Adipocyte (in vitro differentiated cells): ENCODE data around the gene PNLDC1.

Experiments used
- DNase-seq: peaks from one replicate; pipeline ENCODE4 v3.0.0-alpha.2; 2015; ENCODE audit warnings: low read depth
- H3K27me3 ChIP-seq: replicated peaks from 2 replicates; pipeline ENCODE4 v1.7.0; 2013; ENCODE audit warnings: mild to moderate bottlenecking, low read length, moderate library complexity; ENCODE audit not compliant: control insufficient read depth, insufficient read depth
- H3K36me3 ChIP-seq: 2 replicates; pipeline ENCODE4 v1.7.0; 2013; ENCODE audit warnings: low read length, mild to moderate bottlenecking, moderate library complexity; ENCODE audit not compliant: control insufficient read depth, insufficient read depth, severe bottlenecking
- H3K4me1 ChIP-seq: 2 replicates; pipeline ENCODE4 v1.7.0; 2013; ENCODE audit warnings: mild to moderate bottlenecking, low read length, moderate library complexity; ENCODE audit not compliant: control insufficient read depth, insufficient read depth
- H3K4me3 ChIP-seq: 2 replicates; pipeline ENCODE4 v1.7.0; 2013; ENCODE audit warnings: mild to moderate bottlenecking, low read length, moderate library complexity
- H3K9ac ChIP-seq: 2 replicates; pipeline ENCODE4 v1.7.0; 2013; ENCODE audit warnings: mild to moderate bottlenecking, low read length, moderate library complexity
- H3K9me3 ChIP-seq: 2 replicates; pipeline ENCODE4 v1.7.0; 2013; ENCODE audit warnings: mild to moderate bottlenecking, low read length, moderate library complexity; ENCODE audit not compliant: control insufficient read depth

The PNLDC1 gene

DNA sequence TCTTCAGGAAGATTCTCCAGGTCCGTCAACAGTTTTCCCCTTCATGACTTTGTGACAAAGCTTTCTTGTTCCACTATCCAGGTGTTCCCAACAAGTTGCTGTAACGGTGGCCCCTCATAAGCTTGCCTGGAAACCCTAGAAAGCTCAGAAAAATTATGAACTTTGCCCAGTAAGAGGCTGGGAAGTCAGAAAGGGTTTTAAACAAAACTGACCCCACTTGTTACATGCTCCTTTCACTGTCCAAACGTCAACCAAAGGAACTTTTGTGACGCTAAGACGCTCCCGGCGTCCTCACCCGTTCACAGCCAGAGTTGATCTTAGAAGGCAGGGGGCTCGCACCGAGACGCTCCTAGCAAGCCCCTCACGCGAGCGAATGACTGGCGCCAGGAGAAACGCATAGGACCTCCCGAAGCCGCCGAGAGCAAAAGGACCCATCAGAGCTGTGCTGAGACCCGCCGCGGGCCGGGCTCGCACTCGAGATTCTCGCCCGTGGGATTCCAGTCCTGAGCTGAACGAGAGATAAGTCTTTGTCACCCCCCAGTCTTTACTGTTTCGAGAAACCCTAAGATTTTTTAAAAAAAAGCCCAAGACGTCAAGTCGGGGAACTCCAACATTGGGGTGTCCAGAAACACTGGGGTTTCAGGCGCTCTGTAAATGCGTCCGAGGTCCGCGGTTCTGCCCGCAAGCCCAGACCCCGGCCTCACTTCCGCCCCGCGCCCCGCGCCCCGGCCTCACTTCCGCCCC is 38.8 kb upstream of the PNLDC1 start:
- H3K27me3 ChIP-seq, result no peaks in the 10 kb centered on the region
- peaks cover 33% of the 10 kb centered on the region for H3K4me1 ChIP-seq
- H3K9ac ChIP-seq, result peak overlapping the region; percentile 95
- peaks cover 57% of the 10 kb centered on the region for H3K36me3 ChIP-seq
- H3K4me3 ChIP-seq, result peak overlapping the region; percentile 90
- no peaks in the 10 kb centered on the region for H3K9me3 ChIP-seq
- DNase-seq, result no peak

DNA sequence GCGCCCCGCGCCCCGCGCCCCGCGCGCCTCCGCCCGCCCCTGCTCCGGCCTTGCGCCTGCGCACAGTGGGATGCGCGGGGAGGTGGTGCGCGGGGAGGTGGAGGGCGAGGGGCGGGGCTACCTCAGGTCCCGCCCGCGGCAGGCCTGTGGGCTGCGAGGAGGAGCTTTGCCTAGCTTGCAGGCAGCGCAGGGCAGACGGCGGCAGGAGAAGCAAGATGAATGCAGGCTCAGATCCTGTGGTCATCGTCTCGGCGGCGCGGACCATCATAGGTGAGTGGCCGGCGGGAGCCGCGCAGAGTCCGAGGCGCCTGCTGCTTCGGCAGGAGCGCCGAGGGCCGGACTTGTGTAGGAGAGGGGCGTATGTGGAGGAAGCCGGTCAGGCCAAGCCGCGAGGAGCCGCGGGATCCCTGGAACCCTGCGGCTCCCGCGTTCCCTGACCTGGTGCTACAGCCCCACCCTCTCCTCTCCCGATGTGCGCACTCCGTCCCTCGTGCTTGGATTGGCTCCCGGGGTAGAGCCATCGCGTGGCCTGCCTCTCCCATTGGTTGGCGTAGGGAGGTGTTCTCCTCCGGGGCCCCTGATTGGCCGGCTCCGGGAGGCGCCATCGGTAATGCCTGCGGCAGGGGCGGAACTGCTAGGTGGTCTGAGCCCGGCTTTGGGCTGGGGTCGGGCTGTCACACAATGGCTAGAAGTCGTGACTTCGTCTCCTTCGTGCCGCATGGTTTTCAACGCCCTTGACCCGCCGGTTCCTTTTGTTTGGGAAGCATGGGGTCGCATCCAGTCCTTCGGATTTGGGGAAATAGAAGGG is 38.0 kb upstream of the PNLDC1 start, which contains the start of gene ACAT2:
Gene ACAT2 (plus strand): TSS at position 173 of the 808 bp plus-strand sequence. CDS start 43 bp downstream, at position 216.
- Histone ChIP-seq H3K9ac (peak within 1 kb of the TSS; percentile 95), H3K4me3 (peak within 1 kb of the TSS; percentile 90), H3K4me1 (peaks cover 33% of the 10 kb centered on the region), H3K27me3 (no peaks in the 10 kb centered on the region), H3K36me3 (peaks cover 57% of the 10 kb centered on the region), H3K9me3 (no peaks in the 10 kb centered on the region)
- peak; percentile 98 for DNase-seq

DNA sequence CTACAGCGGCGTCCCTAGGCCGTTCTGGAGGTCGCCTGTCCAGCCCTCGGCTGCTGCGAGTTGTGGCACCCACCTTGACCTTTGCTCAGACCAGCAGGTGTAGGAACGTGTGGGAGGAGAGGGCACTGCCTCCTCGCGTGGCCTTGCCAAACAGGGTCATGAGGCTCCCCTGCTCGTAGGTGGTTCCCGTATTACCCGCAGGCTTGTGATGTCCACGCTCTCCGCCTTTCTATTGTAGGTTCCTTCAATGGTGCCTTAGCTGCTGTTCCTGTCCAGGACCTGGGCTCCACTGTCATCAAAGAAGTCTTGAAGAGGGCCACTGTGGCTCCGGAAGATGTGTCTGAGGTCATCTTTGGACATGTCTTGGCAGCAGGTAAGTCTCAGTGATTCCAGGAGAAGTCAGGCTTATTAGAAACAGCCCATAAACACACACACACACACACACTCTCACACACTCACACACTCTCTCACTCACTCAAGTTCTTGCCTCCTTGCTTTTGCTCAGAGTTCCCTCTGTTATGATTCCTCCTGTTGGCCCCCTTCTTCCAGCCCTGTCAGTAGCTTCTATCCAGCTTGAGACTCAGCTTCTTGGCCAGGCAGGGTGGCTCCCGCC is 37.3 kb upstream of the PNLDC1 start:
- H3K36me3 ChIP-seq, result peaks cover 57% of the 10 kb centered on the region
- H3K4me1 ChIP-seq, result peaks cover 33% of the 10 kb centered on the region
- H3K27me3 ChIP-seq, result no peaks in the 10 kb centered on the region
- peak overlapping the region; percentile 94 for H3K9ac ChIP-seq
- peak overlapping the region; percentile 90 for H3K4me3 ChIP-seq
- no peak for DNase-seq
- H3K9me3 ChIP-seq, result no peaks in the 10 kb centered on the region

DNA sequence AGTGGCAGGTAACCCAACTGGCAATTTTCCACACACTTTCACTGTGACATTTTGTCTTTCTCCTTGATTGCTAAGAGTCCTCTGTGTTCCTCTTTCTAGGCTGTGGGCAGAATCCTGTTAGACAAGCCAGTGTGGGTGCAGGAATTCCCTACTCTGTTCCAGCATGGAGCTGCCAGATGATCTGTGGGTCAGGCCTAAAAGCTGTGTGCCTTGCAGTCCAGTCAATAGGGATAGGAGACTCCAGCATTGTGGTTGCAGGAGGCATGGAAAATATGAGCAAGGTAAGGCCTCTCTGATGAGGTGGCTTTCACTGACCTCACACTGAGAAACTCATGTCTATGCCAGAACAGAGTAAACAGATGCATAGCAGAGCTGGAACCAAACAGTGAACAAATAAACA is 33.2 kb upstream of the PNLDC1 start:
- Histone ChIP-seq H3K4me1 (peaks cover 10% of the 10 kb centered on the region), H3K36me3 (peaks cover 87% of the 10 kb centered on the region), H3K9me3 (no peaks in the 10 kb centered on the region), H3K9ac (no peak overlapping the region), H3K27me3 (no peaks in the 10 kb centered on the region), H3K4me3 (no peak overlapping the region)
- peak; percentile 7 for DNase-seq

DNA sequence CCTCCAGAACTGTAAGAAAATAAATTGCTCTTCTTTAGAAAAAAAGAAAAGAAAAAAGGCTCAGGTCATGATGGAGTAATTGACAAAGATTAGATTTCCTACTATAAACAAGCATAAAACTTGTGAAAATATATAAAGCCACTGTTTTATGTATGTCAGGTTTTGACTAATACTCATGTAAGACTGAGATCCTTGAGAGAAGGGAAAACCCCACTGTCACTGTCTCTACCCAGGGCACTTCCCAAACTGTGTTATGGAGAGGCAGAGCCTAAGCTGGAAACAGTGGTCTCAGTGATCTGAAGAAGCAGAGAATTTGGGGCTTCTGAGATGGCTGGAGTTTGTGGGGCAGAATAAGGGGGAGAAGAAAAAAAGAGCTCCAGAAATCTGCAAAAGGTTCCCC is 30.6 kb upstream of the PNLDC1 start:
- H3K4me3 ChIP-seq, result no peak overlapping the region
- no peaks in the 10 kb centered on the region for H3K9me3 ChIP-seq
- peaks cover 98% of the 10 kb centered on the region for H3K36me3 ChIP-seq
- H3K4me1 ChIP-seq, result no peaks in the 10 kb centered on the region
- no peak for DNase-seq
- H3K9ac ChIP-seq, result no peak overlapping the region
- H3K27me3 ChIP-seq, result no peaks in the 10 kb centered on the region

DNA sequence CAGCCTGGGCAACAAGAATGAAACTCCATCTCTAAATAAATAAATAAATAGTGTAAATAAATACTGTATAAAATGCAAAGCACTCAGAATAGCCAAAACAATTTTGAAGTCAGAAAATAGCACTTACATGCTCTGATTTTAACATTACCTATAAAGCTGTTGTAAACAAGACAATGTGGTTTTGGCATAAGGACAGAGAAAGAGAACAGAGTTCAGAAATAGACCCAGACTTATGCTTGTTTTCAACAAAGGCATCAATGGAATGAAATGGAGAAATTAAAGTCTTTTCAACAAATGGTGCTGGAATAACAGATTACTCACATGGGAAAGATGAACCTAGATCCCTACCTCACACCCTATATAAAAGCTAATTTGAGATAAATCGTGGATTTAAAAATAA is 27.9 kb upstream of the PNLDC1 start:
- Histone ChIP-seq H3K4me3 (no peak overlapping the region), H3K36me3 (peaks cover 99% of the 10 kb centered on the region)
- no peak for DNase-seq

DNA sequence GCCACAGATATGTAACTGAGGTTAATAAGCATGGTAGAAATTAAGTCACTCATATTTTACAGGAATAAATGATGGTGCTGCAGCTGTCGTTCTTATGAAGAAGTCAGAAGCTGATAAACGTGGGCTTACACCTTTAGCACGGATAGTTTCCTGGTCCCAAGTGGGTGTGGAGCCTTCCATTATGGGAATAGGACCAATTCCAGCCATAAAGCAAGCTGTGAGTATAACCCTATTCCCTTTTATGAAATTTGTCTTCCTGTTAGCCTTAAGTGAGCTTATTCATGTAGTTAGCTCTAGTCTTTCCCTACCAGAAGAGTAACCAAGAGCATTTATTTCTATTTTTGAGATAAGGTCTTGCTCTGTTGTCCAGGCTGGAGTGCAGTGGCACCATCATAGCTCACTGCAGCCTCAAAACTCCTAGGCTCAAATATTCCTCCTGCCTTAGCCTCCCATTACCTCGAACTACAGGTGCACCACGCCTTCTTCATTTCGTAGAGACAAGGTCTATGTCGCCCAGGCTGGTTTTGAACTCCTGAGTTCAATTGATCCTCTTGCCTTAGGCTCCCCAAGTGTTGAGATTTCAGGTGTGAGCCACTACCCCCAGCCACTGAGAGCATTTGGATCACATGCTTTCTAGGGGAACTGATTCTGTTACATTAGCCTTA is 22.7 kb upstream of the PNLDC1 start:
- H3K36me3 ChIP-seq, result peaks cover 100% of the 10 kb centered on the region
- no peak overlapping the region for H3K4me3 ChIP-seq
- H3K27me3 ChIP-seq, result no peaks in the 10 kb centered on the region
- H3K9me3 ChIP-seq, result no peaks in the 10 kb centered on the region
- no peaks in the 10 kb centered on the region for H3K4me1 ChIP-seq
- no peak for DNase-seq
- no peak overlapping the region for H3K9ac ChIP-seq

More for the DNA sequence above, 27.9 kb upstream of the PNLDC1 start:
- Histone ChIP-seq H3K27me3 (no peaks in the 10 kb centered on the region), H3K9ac (no peak overlapping the region), H3K9me3 (no peaks in the 10 kb centered on the region), H3K4me1 (no peaks in the 10 kb centered on the region)

DNA sequence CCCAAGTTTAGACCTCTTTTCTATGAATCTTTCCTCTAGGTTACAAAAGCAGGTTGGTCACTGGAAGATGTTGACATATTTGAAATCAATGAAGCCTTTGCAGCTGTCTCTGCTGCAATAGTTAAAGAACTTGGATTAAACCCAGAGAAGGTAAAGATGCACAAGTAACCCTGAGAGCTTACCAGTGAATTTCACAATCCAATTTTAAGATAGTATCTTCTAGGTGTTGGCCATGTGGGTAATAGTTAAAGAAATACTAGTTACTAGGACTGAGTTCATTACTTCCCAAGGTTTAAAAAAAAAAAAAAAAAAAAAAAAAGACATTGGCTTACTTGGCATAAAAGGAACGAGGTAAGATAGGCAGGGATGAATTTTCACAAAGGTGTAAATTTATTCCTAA is 21.9 kb upstream of the PNLDC1 start:
- H3K27me3 ChIP-seq, result no peaks in the 10 kb centered on the region
- peaks cover 100% of the 10 kb centered on the region for H3K36me3 ChIP-seq
- no peaks in the 10 kb centered on the region for H3K9me3 ChIP-seq
- no peak overlapping the region for H3K9ac ChIP-seq
- no peak for DNase-seq
- no peak overlapping the region for H3K4me3 ChIP-seq
- no peaks in the 10 kb centered on the region for H3K4me1 ChIP-seq

GRCh38 chr6:159778542-159779103 is 21.5 kb upstream of the PNLDC1 start:
- Histone ChIP-seq H3K27me3 (no peaks in the 10 kb centered on the region), H3K4me1 (no peaks in the 10 kb centered on the region), H3K9ac (no peak overlapping the region), H3K4me3 (no peak overlapping the region), H3K36me3 (peaks cover 100% of the 10 kb centered on the region), H3K9me3 (no peaks in the 10 kb centered on the region)
- DNase-seq, result no peak

DNA sequence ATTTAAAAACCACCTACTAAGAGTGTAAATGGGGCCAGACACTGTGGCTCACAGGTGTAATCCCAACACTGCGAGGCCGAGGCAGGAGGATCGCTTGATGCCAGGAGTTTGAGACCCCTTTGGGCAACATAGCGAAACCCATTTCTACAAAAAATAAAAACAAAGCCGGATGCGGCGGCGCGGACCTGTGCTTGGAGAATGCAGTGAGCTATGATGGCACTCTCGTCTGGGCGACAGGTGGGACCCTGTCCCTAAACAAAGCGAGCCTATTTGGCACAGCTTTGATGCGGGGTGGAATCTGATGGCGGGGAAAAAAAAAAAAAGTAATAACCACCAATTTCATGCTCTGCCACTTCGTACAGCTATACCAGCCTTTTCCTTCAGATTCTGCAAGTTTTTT is 11.8 kb upstream of the PNLDC1 start:
- Histone ChIP-seq H3K4me1 (peaks cover 44% of the 10 kb centered on the region), H3K27me3 (no peaks in the 10 kb centered on the region), H3K9me3 (no peaks in the 10 kb centered on the region), H3K4me3 (peak overlapping the region; percentile 95), H3K36me3 (peaks cover 53% of the 10 kb centered on the region), H3K9ac (peak overlapping the region; percentile 96)
- no peak for DNase-seq
